ELF-1 (cell line): ENCODE measurements around the gene HLA-DOB.

Experiments
- DNase-seq: peaks from one replicate; pipeline ENCODE4 v3.0.0-alpha.2; 2016; ENCODE audit warnings: low read depth, low spot score

Gene HLA-DOB

GRCh38 chr6:32843979-32844838 is 27.4 kb upstream of the HLA-DOB start, which contains the start of gene PSMB8:
Gene PSMB8, minus strand, starts transcription at chr6:32844047. Its CDS starts 51 bp downstream, at chr6:32843996.
- DNase-seq, result peak; percentile 91

- no peak for DNase-seq
Measured at GRCh38 chr6:32843331-32843978, 26.7 kb upstream of the HLA-DOB start.

- no peak for DNase-seq
Measured at GRCh38 chr6:32842690-32843089, 25.9 kb upstream of the HLA-DOB start.

- no peak for DNase-seq
Measured at GRCh38 chr6:32842021-32842650, 25.3 kb upstream of the HLA-DOB start.

- DNase-seq, result no peak
Measured at GRCh38 chr6:32840604-32841246, 23.9 kb upstream of the HLA-DOB start.

- no peak for DNase-seq
Measured at GRCh38 chr6:32839356-32839755, 22.6 kb upstream of the HLA-DOB start.

GRCh38 chr6:32838114-32838958 is 21.5 kb upstream of the HLA-DOB start, which contains the start of gene TAP2:
Gene TAP2, minus strand, starts transcription at chr6:32838739. Its CDS starts 506 bp downstream, at chr6:32838233.
- DNase-seq, result peak; percentile 95

- no peak for DNase-seq
Measured at GRCh38 chr6:32837651-32838113, 20.9 kb upstream of the HLA-DOB start.

GRCh38 chr6:32836873-32837272 is 20.1 kb upstream of the HLA-DOB start:
- no peak for DNase-seq

- DNase-seq, result no peak
Measured at GRCh38 chr6:32835167-32835893, 18.5 kb upstream of the HLA-DOB start.

- no peak for DNase-seq
Measured at GRCh38 chr6:32833664-32834063, 16.9 kb upstream of the HLA-DOB start.

- DNase-seq, result no peak
Measured at GRCh38 chr6:32832535-32832934, 15.7 kb upstream of the HLA-DOB start.

- no peak for DNase-seq
Measured at GRCh38 chr6:32830936-32831335, 14.1 kb upstream of the HLA-DOB start.

GRCh38 chr6:32830017-32830416 is 13.2 kb upstream of the HLA-DOB start:
- DNase-seq, result no peak

- no peak for DNase-seq
Measured at GRCh38 chr6:32829495-32829894, 12.7 kb upstream of the HLA-DOB start.

GRCh38 chr6:32827025-32827424 is 10.2 kb upstream of the HLA-DOB start:
- no peak for DNase-seq

- DNase-seq, result no peak
Measured at GRCh38 chr6:32825966-32826365, 9.2 kb upstream of the HLA-DOB start.

GRCh38 chr6:32819729-32820128 is 2.9 kb upstream of the HLA-DOB start:
- peak; percentile 39 for DNase-seq

- no peak for DNase-seq
Measured at GRCh38 chr6:32818867-32819266, 2.1 kb upstream of the HLA-DOB start.

- no peak for DNase-seq
Measured at GRCh38 chr6:32815996-32816395, 806 bp downstream of the HLA-DOB start.
